ENCODE data around the gene OR10A2.

OR10A2 gene

DNA sequence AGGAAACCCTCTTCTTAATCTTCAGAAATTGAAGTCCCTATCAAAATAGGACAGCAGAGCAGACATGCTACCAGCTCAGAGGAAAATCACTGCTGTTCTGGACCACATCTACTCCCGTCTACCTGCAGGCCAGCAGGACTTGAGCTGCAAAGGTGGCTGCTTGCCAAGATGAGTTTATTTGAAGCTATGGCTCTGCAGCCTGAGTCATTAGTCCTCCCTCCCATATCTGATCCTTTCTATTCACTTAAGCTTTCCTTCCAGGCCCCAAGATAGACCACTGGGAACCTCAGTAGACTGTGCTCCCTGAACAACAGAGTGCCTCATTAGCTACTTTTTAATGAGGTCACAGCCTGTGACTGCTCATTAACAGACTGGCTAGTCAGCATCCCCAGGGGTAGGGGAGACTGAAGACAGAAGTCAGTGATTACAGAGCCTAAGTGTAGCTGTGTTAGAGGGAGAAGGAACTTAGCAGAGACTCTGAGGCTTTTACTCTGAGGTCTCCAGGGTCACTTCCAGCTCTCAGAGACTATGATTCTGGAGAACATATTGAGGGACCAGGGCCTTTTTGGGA, 6.8 kb upstream of the OR10A2 start:
- TF ChIP-seq, protein P1, sequence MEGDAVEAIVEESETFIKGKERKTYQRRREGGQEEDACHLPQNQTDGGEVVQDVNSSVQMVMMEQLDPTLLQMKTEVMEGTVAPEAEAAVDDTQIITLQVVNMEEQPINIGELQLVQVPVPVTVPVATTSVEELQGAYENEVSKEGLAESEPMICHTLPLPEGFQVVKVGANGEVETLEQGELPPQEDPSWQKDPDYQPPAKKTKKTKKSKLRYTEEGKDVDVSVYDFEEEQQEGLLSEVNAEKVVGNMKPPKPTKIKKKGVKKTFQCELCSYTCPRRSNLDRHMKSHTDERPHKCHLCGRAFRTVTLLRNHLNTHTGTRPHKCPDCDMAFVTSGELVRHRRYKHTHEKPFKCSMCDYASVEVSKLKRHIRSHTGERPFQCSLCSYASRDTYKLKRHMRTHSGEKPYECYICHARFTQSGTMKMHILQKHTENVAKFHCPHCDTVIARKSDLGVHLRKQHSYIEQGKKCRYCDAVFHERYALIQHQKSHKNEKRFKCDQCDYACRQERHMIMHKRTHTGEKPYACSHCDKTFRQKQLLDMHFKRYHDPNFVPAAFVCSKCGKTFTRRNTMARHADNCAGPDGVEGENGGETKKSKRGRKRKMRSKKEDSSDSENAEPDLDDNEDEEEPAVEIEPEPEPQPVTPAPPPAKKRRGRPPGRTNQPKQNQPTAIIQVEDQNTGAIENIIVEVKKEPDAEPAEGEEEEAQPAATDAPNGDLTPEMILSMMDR (conservative IDR thresholded peaks at IDR 0.05) = no peak
- H3K27ac ChIP-seq = no peak overlapping the region

DNA sequence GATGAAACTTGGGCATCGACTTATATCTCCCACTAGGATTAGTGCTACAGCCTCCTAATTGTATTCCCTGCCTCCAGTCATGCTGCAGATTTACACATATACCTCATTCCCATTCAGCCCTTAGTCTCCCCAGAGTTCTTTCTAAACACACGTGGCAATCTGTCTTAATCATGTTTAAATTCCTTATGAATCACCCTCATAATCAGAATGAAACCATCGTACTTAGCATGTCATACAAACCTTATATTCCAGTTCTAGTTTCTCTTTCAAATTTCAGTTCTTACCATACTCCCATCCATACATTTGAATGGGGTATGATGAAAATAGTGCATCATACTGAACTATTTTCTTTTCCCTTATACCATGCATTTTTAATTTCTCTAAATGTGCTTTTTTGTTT, 6.0 kb upstream of the OR10A2 start:
- TF ChIP-seq, protein P1 (conservative IDR thresholded peaks at IDR 0.05) = no peak
- H3K27ac ChIP-seq = no peak overlapping the region

DNA sequence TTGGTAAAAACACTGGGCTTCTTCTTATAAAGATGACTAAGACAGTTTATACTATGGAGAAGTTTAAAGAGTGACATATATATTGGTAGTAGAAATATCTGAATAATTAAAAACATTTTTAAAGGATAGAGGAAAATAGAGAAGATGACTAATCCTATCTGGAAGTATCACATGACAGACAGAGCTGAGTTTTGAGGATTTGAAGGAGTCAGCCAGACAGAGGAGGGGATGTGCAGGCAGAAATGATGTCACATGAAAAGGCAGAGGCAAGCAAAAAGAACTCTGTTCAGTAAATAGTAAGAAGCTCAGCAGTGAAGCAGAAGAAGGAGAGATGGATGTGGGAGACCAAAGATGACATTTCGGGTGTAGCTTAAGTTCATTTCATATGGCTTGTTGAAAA, 1.6 kb downstream of the OR10A2 start:
- no peak overlapping the region for H3K27ac ChIP-seq
- TF ChIP-seq, protein P1 (conservative IDR thresholded peaks at IDR 0.05) = no peak

DNA sequence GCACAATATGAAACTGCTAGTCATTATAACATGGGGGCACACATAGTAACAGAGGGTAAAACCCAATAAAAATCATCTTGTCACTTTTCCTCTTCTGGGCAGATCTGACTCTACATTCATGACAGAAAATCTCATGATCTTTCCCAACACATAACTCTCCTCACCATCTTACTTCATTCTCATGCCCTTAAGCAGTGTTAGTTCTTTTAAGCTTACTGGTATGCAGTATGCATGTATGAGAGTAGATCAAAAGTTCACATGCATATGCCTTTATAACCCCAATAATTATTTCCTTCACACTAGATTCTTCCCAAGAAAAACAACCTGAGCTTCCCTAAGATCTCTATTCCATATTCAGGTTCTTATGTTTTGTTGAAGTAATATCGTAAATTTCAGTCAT, 8.4 kb downstream of the OR10A2 start:
- TF ChIP-seq, protein P1 (conservative IDR thresholded peaks at IDR 0.05) = no peak
- no peak overlapping the region for H3K27ac ChIP-seq

DNA sequence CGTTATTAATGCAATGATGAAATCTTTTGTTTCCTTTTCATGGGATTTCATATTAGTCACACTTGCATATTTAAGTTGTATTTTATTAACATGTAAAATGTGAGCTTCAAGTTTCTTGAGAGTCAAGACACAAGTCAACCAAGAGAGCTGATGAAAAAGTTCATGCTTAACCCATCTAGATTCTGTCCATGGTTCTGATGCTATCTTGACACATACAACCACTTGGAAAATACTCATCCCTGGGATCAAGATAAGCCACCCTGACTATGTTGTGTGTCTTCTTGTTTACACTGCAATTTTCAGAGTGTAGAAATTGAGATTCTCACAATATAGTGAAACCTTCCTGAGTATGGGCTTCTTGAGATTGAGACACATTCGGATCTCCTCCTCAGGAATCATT, 12.9 kb downstream of the OR10A2 start:
- TF ChIP-seq, protein P1 (conservative IDR thresholded peaks at IDR 0.05) = no peak
- H3K27ac ChIP-seq = no peak overlapping the region

DNA sequence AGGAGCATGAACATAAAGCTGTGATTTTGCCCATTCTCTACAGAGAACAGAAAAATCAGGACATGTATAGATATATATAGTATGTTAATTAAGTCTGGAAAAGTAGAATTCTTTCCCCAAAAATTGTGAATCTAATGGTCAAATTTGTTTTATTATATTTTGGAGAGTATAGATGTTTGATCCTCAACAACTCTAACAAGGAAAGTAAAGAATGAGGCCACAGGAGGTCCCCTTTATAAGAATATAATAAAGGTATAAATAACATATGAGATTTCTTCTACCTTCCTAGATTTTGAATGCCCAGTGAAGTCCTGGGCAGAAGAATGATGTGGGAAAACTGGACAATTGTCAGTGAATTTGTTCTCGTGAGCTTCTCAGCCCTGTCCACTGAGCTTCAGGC, 13.5 kb downstream of the OR10A2 start, which contains the start of gene OR10A4:
TSS of gene OR10A4 (plus strand) at position 301 of the 400 bp plus-strand sequence. CDS start at position 324, 23 bp downstream.
- TF ChIP-seq, protein P1 (conservative IDR thresholded peaks at IDR 0.05) = no peak
- H3K27ac ChIP-seq = no peak within 1 kb of the TSS

DNA sequence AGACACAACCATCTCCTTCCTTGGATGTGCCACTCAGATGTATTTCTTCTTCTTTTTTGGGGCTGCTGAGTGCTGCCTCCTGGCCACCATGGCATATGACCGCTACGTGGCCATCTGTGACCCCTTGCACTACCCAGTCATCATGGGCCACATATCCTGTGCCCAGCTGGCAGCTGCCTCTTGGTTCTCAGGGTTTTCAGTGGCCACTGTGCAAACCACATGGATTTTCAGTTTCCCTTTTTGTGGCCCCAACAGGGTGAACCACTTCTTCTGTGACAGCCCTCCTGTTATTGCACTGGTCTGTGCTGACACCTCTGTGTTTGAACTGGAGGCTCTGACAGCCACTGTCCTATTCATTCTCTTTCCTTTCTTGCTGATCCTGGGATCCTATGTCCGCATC, 14.1 kb downstream of the OR10A2 start:
- TF ChIP-seq, protein P1 (conservative IDR thresholded peaks at IDR 0.05) = no peak
- H3K27ac ChIP-seq = no peak overlapping the region
